Endometrial microvascular endothelial cells (primary cell): ENCODE results near the gene EML1. TPM values are rescaled to one million over a fixed set of nuclear protein-coding genes. Genes with fewer than 3 reads are reported as not detected.
"Not testable (repeated sequence)": the region's sequence is repeated elsewhere in the genome, so short reads cannot be mapped to it uniquely, and the experiment has no call there.

ENCODE experiments used
- in situ Hi-C: cut with HindIII; loops from 2 replicates; pipeline ENCODE4 v1.10.0; 2017; ENCODE audit warnings: low sequenced_read_pairs, low pct_unique_long_range_greater_than_20kb; ENCODE audit errors: inconsistent ontology term
- total RNA-seq: library from RNA; depleted of rRNA; stranded (reverse); fragments of >200 nt; gene quantifications from one replicate; pipeline ENCODE4 v1.2.3, GENCODE V29; 2015; ENCODE audit errors: inconsistent ontology term

Gene EML1
- total RNA-seq, 1 donor from 2014 or later: 68.0 TPM

- in situ Hi-C loops: no loop called here
These were observed 38.2 kb upstream of the EML1 start for GRCh38 chr14:99755068-99755405.

GRCh38 chr14:99755629-99756603 is 37.3 kb upstream of the EML1 start:
- in situ Hi-C loops: no loop called here

- in situ Hi-C loops: no loop called here
These were observed 36.4 kb upstream of the EML1 start for GRCh38 chr14:99756796-99757195.

- in situ Hi-C loops: no loop called here
These were observed 35.7 kb upstream of the EML1 start for GRCh38 chr14:99757331-99758070.

- in situ Hi-C loops: no loop called here
These were observed 34.9 kb upstream of the EML1 start for GRCh38 chr14:99758121-99758821.

- in situ Hi-C loops: no loop called here
These were observed 34.2 kb upstream of the EML1 start for GRCh38 chr14:99758872-99759545.

GRCh38 chr14:99759546-99759925 is 33.7 kb upstream of the EML1 start:
- in situ Hi-C loops: no loop called here

GRCh38 chr14:99760817-99761216 is 32.4 kb upstream of the EML1 start:
- in situ Hi-C loops: no loop called here

GRCh38 chr14:99762911-99763310 is 30.3 kb upstream of the EML1 start:
- in situ Hi-C loops: not testable (repeated sequence)

GRCh38 chr14:99763527-99764221 is 29.5 kb upstream of the EML1 start:
- in situ Hi-C loops: no loop called here

GRCh38 chr14:99764222-99764706 is 28.9 kb upstream of the EML1 start:
- in situ Hi-C loops: no loop called here

- in situ Hi-C loops: no loop called here
These were observed 24.8 kb upstream of the EML1 start for GRCh38 chr14:99768381-99768780.

- in situ Hi-C loops: no loop called here
These were observed 24.1 kb upstream of the EML1 start for GRCh38 chr14:99769123-99769522.

- in situ Hi-C loops: no loop called here
These were observed 23.4 kb upstream of the EML1 start for GRCh38 chr14:99769799-99770198.

GRCh38 chr14:99772371-99773283 is 20.6 kb upstream of the EML1 start:
- in situ Hi-C loops: no loop called here

- in situ Hi-C loops: no loop called here
These were observed 19.4 kb upstream of the EML1 start for GRCh38 chr14:99773521-99774497.
